Measurements from ENCODE around the gene B3GNT7. TPM values are rescaled to one million over a fixed set of nuclear protein-coding genes. Genes with fewer than 3 reads are reported as not detected.
A peak's percentile ranks its signal among the peaks of the same experiment; 100 is the strongest.

The B3GNT7 gene
- total and polyA plus RNA-seq, 2 of the 4 experiments (the other 2 are of a cell fraction), result under 0.01 to 0.03 TPM

DNA sequence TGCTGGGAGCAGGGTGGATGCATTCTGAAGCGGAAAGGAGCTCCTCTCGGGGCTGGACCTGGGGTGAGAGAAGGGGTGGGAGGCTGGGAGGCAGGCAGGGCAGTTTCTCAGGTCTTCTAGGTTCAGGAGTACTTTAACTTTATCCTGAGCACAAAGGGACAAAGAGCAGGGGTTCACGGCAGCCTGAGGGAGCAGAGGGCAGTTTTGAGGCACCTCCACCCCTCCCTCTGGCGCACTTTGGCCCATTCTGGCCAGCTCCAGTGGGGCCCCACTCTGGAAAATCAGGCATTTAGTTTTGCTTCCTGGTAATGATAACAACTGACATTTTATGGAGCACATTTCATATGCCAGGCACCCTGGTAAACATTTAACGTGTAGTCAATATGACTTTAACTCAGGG is 14.3 kb downstream of the B3GNT7 start:
- Histone ChIP-seq H3K9ac (ENCODE audit: low read depth, low read length) (no peak overlapping the region), H4K5ac (ENCODE audit: low read depth, low read length) (no peak overlapping the region), H2AK5ac (ENCODE audit: low read depth, low read length) (no peak overlapping the region), H2AK9ac (replicated peaks; ENCODE audit: low read depth, low read length, poor library complexity) (peak overlapping the region; percentile 37), H3K23ac (ENCODE audit: low read depth, low read length) (no peak overlapping the region), H3K4me1 (ENCODE audit: control insufficient read depth, insufficient read depth, low read length) (peaks cover 7% of the 10 kb centered on the region), H2BK20ac (ENCODE audit: low read depth, low read length) (0 out of 2 replicates have a peak overlapping the region, but pooled peaks have one; percentile 45), H2BK5ac (ENCODE audit: low read depth, low read length, poor library complexity, severe bottlenecking) (no peak overlapping the region), H3K79me1 (ENCODE audit: low read depth in 1 of 2, low read length in 2 of 2) (no peaks in the 10 kb centered on the region), H3K18ac (ENCODE audit: low read depth, low read length) (no peak overlapping the region), H3K9me1 (ENCODE audit: insufficient read depth, low read length) (no peaks in the 10 kb centered on the region; the same call in 1 of the 2 replicates), H3K4me2 (ENCODE audit: low read depth, low read length) (no peak overlapping the region), H2BK120ac (ENCODE audit: low read depth, low read length) (peak overlapping the region; percentile 66; the same call in 1 of the 2 replicates), H3K36me3 (ENCODE audit: control insufficient read depth, insufficient read depth, low read length) (no peaks in the 10 kb centered on the region), H2BK15ac (ENCODE audit: low read depth, low read length) (no peak overlapping the region), H3K4me3 (ENCODE audit: insufficient read depth, low read depth, low read length) (no peak overlapping the region), H3K9me3 (ENCODE audit: control insufficient read depth, insufficient read depth, low read length) (no peaks in the 10 kb centered on the region), H3K27me3 (ENCODE audit: control insufficient read depth, insufficient read depth, low read length) (no peaks in the 10 kb centered on the region), H3K4ac (ENCODE audit: low read depth, low read length) (no peak overlapping the region; the same call in 1 of the 2 replicates), H3K14ac (replicated peaks; ENCODE audit: low read depth, low read length) (no peak overlapping the region), H3K56ac (ENCODE audit: extremely low read depth, insufficient read depth, low read length) (no peak overlapping the region), H2AFZ (replicated peaks; ENCODE audit: low read length, poor library complexity) (no peak overlapping the region), H4K20me1 (ENCODE audit: insufficient read depth, low read length) (no peaks in the 10 kb centered on the region), H4K91ac (ENCODE audit: insufficient read depth, low read depth, low read length) (no peak overlapping the region), H4K8ac (ENCODE audit: low read depth in 2 of 2, low read length in 2 of 2) (no peak overlapping the region), H3K27ac (ENCODE audit: insufficient read depth, low read length) (no peak overlapping the region)
- ChIA-PET POLR2A (ENCODE audit: unreplicated experiment) (interaction anchor here (0.7 kb wide), 1 partner anchor 310 kb away, joined by 19 read pairs; no protein-coding TSS in a partner anchor), CTCF (interaction anchor here (0.8 kb wide), 1 partner anchor 53 kb away, joined by 4 read pairs; no protein-coding TSS in a partner anchor)
- in situ Hi-C loops (cut with MboI; ENCODE audit: low sequenced_read_pairs), result loop anchor here (5.0 to 10.0 kb wide), 3 partner anchors 112 to 305 kb away; no protein-coding TSS in a partner anchor
- BruUV-seq (replicated peaks), result no TSS peak
- ATAC-seq (ENCODE audit: low read depth), result no peak
- no peak for DNase-seq
- 100% methylated on average over 2 of the region's 5 CpGs; no CpG with 5 or more reads in 1 of the 2 experiments for WGBS, 2 experiments (ENCODE audit: extremely low coverage in 2 of 2, insufficient read length in 1 of 2)
- intact Hi-C loops (cut with micrococcal nuclease), result no loop called here
- TF ChIP-seq POLR2A (IDR thresholded peaks at IDR 0.05; ENCODE audit: low read depth, low read length), result no peak
- no peak for TF ChIP-seq FOS (IDR thresholded peaks at IDR 0.05; ENCODE audit: low read depth, low read length)
- no peak for TF ChIP-seq MAZ (IDR thresholded peaks at IDR 0.05; ENCODE audit: borderline replicate concordance, low read depth, low read length)
- no peak for TF ChIP-seq CEBPB (IDR thresholded peaks at IDR 0.05; ENCODE audit: low read depth, low read length)
- no peak for TF ChIP-seq MXI1 (IDR thresholded peaks at IDR 0.05; ENCODE audit: borderline replicate concordance, low read depth, low read length)
- TF ChIP-seq RFX5 (IDR thresholded peaks at IDR 0.05; ENCODE audit: low read depth, low read length), result no peak
- no peak for TF ChIP-seq SMC3 (IDR thresholded peaks at IDR 0.05; ENCODE audit: low read depth, low read length)
- TF ChIP-seq RAD21 (IDR thresholded peaks at IDR 0.05; ENCODE audit: low read length), result no peak
- TF ChIP-seq, protein P1, sequence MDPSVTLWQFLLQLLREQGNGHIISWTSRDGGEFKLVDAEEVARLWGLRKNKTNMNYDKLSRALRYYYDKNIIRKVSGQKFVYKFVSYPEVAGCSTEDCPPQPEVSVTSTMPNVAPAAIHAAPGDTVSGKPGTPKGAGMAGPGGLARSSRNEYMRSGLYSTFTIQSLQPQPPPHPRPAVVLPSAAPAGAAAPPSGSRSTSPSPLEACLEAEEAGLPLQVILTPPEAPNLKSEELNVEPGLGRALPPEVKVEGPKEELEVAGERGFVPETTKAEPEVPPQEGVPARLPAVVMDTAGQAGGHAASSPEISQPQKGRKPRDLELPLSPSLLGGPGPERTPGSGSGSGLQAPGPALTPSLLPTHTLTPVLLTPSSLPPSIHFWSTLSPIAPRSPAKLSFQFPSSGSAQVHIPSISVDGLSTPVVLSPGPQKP (IDR thresholded peaks at IDR 0.05; ENCODE audit: borderline replicate concordance, low read depth, low read length), result no peak
- TF ChIP-seq, protein P2, sequence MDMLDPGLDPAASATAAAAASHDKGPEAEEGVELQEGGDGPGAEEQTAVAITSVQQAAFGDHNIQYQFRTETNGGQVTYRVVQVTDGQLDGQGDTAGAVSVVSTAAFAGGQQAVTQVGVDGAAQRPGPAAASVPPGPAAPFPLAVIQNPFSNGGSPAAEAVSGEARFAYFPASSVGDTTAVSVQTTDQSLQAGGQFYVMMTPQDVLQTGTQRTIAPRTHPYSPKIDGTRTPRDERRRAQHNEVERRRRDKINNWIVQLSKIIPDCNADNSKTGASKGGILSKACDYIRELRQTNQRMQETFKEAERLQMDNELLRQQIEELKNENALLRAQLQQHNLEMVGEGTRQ (IDR thresholded peaks at IDR 0.05; ENCODE audit: low read depth, low read length), result no peak
- TF ChIP-seq, protein P3, sequence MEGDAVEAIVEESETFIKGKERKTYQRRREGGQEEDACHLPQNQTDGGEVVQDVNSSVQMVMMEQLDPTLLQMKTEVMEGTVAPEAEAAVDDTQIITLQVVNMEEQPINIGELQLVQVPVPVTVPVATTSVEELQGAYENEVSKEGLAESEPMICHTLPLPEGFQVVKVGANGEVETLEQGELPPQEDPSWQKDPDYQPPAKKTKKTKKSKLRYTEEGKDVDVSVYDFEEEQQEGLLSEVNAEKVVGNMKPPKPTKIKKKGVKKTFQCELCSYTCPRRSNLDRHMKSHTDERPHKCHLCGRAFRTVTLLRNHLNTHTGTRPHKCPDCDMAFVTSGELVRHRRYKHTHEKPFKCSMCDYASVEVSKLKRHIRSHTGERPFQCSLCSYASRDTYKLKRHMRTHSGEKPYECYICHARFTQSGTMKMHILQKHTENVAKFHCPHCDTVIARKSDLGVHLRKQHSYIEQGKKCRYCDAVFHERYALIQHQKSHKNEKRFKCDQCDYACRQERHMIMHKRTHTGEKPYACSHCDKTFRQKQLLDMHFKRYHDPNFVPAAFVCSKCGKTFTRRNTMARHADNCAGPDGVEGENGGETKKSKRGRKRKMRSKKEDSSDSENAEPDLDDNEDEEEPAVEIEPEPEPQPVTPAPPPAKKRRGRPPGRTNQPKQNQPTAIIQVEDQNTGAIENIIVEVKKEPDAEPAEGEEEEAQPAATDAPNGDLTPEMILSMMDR (conservative IDR thresholded peaks at IDR 0.05; ENCODE audit: low read depth, low read length), result no peak
- no peak for TF ChIP-seq BHLHE40 (IDR thresholded peaks at IDR 0.05; ENCODE audit: low read depth, low read length)
- TF ChIP-seq NFE2L2 (IDR thresholded peaks at IDR 0.05; ENCODE audit: low read depth, low read length), result no peak
- no peak for TF ChIP-seq MAFK (IDR thresholded peaks at IDR 0.05; ENCODE audit: low read depth, low read length)
- no peak for TF ChIP-seq RCOR1 (IDR thresholded peaks at IDR 0.05; ENCODE audit: insufficient replicate concordance, low read length)
- no peak for TF ChIP-seq CHD1 (IDR thresholded peaks at IDR 0.05; ENCODE audit: low read depth, low read length)
- dilution Hi-C loops (cut with HindIII; ENCODE audit: low sequenced_read_pairs, unreplicated experiment), result no loop called here

Data from IMR-90 (cell line).